IPS-18a (cell line): Measurements from ENCODE around the gene KRCC1.
"Not testable (repeated sequence)": the region's sequence is repeated elsewhere in the genome, so short reads cannot be mapped to it uniquely, and the experiment has no call there.

ENCODE experiments used
- H3K27ac ChIP-seq: one replicate; pipeline ENCODE4 v1.5.1; 2013; ENCODE audit warnings: low read length
- H3K27me3 ChIP-seq: one replicate; pipeline ENCODE4 v1.6.1; 2013; ENCODE audit warnings: mild to moderate bottlenecking, low read length; ENCODE audit not compliant: control insufficient read depth, insufficient read depth
- H3K36me3 ChIP-seq: one replicate; pipeline ENCODE4 v1.6.1; 2013; ENCODE audit warnings: low read depth, low read length; ENCODE audit not compliant: control insufficient read depth
- H3K4me1 ChIP-seq: one replicate; pipeline ENCODE4 v1.6.1; 2013; ENCODE audit warnings: low read depth, low read length; ENCODE audit not compliant: control insufficient read depth
- H3K4me3 ChIP-seq: one replicate; pipeline ENCODE4 v1.5.1; 2013; ENCODE audit warnings: low read length
- H3K9ac ChIP-seq: one replicate; pipeline ENCODE4 v1.6.1; 2013; ENCODE audit warnings: mild to moderate bottlenecking, low read length, moderate library complexity
- H3K9me3 ChIP-seq: one replicate; pipeline ENCODE4 v1.6.1; 2013; ENCODE audit warnings: low read depth, low read length; ENCODE audit not compliant: control insufficient read depth

The KRCC1 gene

GRCh38 chr2:88057437-88057844 lies 1.9 kb upstream of the KRCC1 start:
- peaks cover 11% of the 10 kb centered on the region for H3K4me1 ChIP-seq
- H3K36me3 ChIP-seq, result no peaks in the 10 kb centered on the region
- H3K27ac ChIP-seq, result no peak overlapping the region
- H3K27me3 ChIP-seq, result no peaks in the 10 kb centered on the region
- H3K9ac ChIP-seq, result no peak overlapping the region
- no peaks in the 10 kb centered on the region for H3K9me3 ChIP-seq
- no peak overlapping the region for H3K4me3 ChIP-seq

- no peaks in the 10 kb centered on the region for H3K36me3 ChIP-seq
Observed at GRCh38 chr2:88054782-88055370, 707 bp downstream of the KRCC1 start.

DNA sequence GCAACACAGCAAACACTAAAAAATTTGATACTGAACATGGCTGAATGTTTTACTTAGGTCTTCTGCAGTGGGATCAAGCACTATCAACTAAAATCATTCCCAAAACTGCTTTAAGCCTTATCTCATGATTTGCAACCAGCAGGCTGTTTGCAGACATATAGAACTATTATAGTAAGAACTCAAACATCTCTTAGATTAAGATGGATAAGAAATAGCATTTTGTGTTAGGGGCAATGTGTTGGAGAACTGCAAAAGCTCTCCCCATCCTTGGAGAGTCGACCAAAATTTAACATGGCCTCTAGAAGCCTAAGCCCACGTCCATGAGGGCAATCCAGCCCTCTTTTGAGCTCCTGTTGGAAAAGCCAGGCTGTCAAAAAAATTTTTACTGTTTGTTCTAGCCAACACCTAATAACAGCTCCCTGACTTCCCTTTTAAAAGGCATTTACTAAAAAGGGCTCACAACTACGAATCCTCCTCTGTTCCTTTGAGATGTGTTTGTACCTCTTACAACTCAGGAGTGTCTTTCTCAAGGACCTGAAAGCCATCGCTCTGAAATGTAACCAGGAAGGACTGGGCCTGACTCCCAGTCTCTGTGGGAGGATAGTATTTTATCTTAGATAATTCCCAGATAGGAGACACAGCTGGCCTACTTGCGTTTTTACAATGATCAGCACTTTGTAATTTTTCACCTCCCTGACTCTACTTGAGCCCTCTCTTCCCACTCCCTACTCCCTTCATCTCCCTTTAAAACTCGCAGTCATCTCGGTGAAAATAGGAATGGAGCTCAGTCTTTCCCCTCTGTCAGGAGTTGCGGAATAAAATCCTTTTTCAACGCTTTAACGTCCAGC lies 1.4 kb downstream of the KRCC1 start:
- no peaks in the 10 kb centered on the region for H3K36me3 ChIP-seq
- H3K9me3 ChIP-seq, result no peaks in the 10 kb centered on the region
- H3K9ac ChIP-seq, result peak overlapping the region; percentile 93
- H3K27me3 ChIP-seq, result no peaks in the 10 kb centered on the region
- H3K27ac ChIP-seq, result no peak overlapping the region
- H3K4me3 ChIP-seq, result peak overlapping the region; percentile 78
- H3K4me1 ChIP-seq, result peaks cover 11% of the 10 kb centered on the region

More at GRCh38 chr2:88054782-88055370, 707 bp downstream of the KRCC1 start:
- Histone ChIP-seq H3K9me3 (no peaks in the 10 kb centered on the region), H3K27me3 (no peaks in the 10 kb centered on the region), H3K4me1 (peaks cover 11% of the 10 kb centered on the region), H3K4me3 (peak overlapping the region; percentile 78), H3K27ac (peak overlapping the region; percentile 74), H3K9ac (peak overlapping the region; percentile 93)

GRCh38 chr2:88053296-88053695 lies 2.3 kb downstream of the KRCC1 start:
- Histone ChIP-seq H3K27ac (no peak overlapping the region), H3K4me3 (no peak overlapping the region), H3K4me1 (peaks cover 11% of the 10 kb centered on the region), H3K9me3 (no peaks in the 10 kb centered on the region), H3K9ac (no peak overlapping the region), H3K27me3 (no peaks in the 10 kb centered on the region), H3K36me3 (no peaks in the 10 kb centered on the region)

DNA sequence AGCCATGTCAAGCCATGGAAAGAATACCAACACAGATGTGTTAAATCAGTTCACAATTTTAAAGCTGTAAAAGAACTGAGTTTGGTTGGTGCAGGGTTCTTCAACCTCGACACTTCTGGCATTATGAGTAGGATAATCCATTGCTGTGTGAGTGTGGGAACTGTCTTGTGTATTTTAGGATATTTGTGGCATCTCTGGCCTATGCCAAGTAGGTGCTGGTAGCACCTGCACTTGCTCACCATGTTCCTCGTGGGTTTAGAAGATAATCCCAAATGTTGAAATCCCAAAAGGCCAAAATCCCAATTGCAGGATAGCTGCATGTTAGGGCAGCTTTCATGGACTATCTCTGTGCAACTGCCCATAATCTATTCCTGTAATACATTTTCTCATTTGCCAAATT lies 3.8 kb downstream of the KRCC1 start:
- Histone ChIP-seq H3K9me3 (no peaks in the 10 kb centered on the region), H3K36me3 (no peaks in the 10 kb centered on the region), H3K9ac (no peak overlapping the region), H3K27me3 (no peaks in the 10 kb centered on the region), H3K27ac (no peak overlapping the region), H3K4me3 (no peak overlapping the region), H3K4me1 (peaks cover 11% of the 10 kb centered on the region)

DNA sequence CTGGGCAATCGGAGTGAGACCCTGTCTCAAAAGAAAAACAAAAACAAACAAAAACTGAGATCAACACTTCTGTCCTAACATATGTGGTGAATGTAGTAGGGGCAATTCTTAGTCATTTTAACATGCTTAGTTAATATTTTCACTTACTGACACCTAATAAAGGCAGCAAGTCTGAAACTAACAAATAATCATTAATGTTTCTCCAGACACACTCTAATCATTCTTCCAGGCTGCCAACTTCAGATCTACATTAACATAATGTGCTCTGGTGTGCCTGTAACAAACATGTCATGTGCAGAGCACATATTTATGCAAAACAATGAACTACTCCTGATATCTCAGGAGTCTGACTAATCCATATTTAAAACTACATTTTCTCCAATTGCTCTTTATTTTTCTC lies 6.0 kb downstream of the KRCC1 start:
- no peaks in the 10 kb centered on the region for H3K27me3 ChIP-seq
- H3K36me3 ChIP-seq, result no peaks in the 10 kb centered on the region

DNA sequence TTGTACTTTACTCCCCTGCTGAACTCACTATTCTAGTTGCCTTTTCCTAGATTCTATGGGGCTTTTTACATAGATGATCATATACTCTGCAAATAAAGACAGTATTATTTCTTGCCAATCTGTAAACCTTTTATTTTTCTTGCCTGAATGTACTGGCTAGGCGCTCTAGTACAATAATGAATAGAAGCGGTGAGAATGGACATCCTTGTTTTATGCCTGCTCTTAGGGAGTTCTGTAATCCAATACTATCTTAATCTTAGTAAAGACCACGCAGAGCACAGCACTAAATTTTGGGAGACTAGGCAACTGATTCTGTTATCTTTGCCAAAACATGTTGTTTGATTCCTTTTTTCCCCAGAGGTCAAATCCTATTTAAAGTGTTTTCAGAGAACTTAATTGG lies 7.0 kb downstream of the KRCC1 start:
- Histone ChIP-seq H3K27ac (no peak overlapping the region), H3K9me3 (no peaks in the 10 kb centered on the region), H3K9ac (no peak overlapping the region), H3K36me3 (peaks cover 2% of the 10 kb centered on the region), H3K4me3 (no peak overlapping the region), H3K27me3 (no peaks in the 10 kb centered on the region), H3K4me1 (no peaks in the 10 kb centered on the region)

More for the DNA sequence above, 6.0 kb downstream of the KRCC1 start:
- H3K27ac ChIP-seq, result no peak overlapping the region
- no peak overlapping the region for H3K9ac ChIP-seq
- H3K9me3 ChIP-seq, result no peaks in the 10 kb centered on the region
- no peak overlapping the region for H3K4me3 ChIP-seq
- H3K4me1 ChIP-seq, result peaks cover 10% of the 10 kb centered on the region

DNA sequence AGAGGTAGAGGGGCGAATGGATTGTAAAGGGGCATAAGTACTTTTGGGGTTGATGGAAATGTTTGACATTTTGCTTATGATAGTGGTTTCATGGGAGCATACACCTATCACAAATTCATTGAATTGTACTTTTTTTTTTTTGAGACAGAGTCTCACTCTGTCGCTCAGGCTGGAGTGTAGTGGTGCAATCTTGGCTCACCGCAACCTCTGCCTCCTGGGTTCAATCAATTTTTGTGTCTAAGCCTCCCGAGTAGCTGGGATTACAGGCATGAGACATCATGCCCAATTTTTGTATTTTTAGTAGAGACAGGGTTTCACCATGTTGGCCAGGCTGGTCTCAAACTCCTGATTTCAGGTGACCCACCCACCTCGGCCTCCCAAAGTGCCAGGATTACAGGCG lies 10.0 kb downstream of the KRCC1 start:
- not testable (repeated sequence) for H3K4me1 ChIP-seq, H3K27me3 ChIP-seq, H3K9ac ChIP-seq, H3K9me3 ChIP-seq, H3K36me3 ChIP-seq, H3K27ac ChIP-seq, H3K4me3 ChIP-seq

- H3K9ac ChIP-seq, result no peak overlapping the region
- H3K36me3 ChIP-seq, result peaks cover 2% of the 10 kb centered on the region
Observed at GRCh38 chr2:88042476-88042875, 13.1 kb downstream of the KRCC1 start.

GRCh38 chr2:88038263-88039105 lies 17.1 kb downstream of the KRCC1 start:
- Histone ChIP-seq H3K36me3 (peaks cover 12% of the 10 kb centered on the region), H3K9me3 (no peaks in the 10 kb centered on the region), H3K27me3 (no peaks in the 10 kb centered on the region), H3K4me1 (no peaks in the 10 kb centered on the region), H3K4me3 (no peak overlapping the region), H3K9ac (no peak overlapping the region), H3K27ac (no peak overlapping the region)

More at GRCh38 chr2:88042476-88042875, 13.1 kb downstream of the KRCC1 start:
- H3K4me3 ChIP-seq, result no peak overlapping the region
- no peaks in the 10 kb centered on the region for H3K27me3 ChIP-seq
- no peak overlapping the region for H3K27ac ChIP-seq
- H3K9me3 ChIP-seq, result no peaks in the 10 kb centered on the region
- H3K4me1 ChIP-seq, result no peaks in the 10 kb centered on the region

DNA sequence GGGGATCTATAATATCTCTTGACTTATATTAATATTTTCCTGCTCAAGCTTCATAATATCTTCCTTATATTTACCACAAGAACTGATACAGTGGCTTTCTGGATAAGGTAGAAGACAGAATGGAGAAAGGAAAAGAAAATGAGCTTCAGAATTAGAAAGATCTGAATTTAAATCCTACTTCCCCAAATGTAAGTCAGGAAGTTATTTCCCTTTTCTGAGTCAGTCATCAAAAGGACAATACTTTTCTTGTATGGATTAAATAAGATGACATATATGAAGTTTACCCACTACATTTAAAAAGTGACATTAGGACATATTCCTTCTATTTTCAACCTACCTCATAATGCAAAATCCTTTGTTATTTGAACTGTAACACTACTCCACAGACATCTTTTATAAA lies 19.0 kb downstream of the KRCC1 start:
- H3K9ac ChIP-seq, result no peak overlapping the region
- H3K9me3 ChIP-seq, result no peaks in the 10 kb centered on the region
- H3K27ac ChIP-seq, result no peak overlapping the region
- H3K4me1 ChIP-seq, result no peaks in the 10 kb centered on the region
- no peaks in the 10 kb centered on the region for H3K27me3 ChIP-seq
- peaks cover 18% of the 10 kb centered on the region for H3K36me3 ChIP-seq
- no peak overlapping the region for H3K4me3 ChIP-seq
